GM21390 (cell line): ENCODE data around the gene IL12RB2.
"Not testable (repeated sequence)": the region's sequence is repeated elsewhere in the genome, so short reads cannot be mapped to it uniquely, and the experiment has no call there.

Source experiments
- ATAC-seq: cut with Tn5 transposase; IDR thresholded peaks from one replicate; pipeline ENCODE4 v1.9.1; 2021; ENCODE audit not compliant: unreplicated experiment

Gene IL12RB2

DNA sequence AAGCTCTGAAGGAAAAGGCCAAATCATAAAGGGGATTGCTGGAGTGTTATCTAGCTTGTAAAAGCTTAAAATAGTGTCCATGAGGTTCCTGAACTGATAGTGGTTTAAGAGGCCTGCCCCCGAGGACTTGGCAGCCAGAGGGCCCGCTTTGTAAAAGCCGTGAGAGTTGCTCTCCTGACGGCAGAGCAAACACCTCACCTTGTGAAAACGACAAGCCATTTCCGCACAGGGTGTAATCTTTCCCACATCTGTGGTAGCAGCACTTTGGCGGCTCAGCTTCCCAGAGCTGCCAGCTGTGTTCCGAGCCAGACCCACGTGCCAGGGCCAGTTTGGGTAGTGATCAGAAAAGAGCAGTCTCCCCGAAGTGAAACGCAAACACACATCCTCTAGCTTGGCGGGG is 85.6 kb downstream of the IL12RB2 start:
- ATAC-seq: no peak

- ATAC-seq: no peak
These were observed 86.1 kb downstream of the IL12RB2 start for GRCh38 chr1:67393737-67394136.

GRCh38 chr1:67394548-67394947 is 86.9 kb downstream of the IL12RB2 start:
- no peak for ATAC-seq

DNA sequence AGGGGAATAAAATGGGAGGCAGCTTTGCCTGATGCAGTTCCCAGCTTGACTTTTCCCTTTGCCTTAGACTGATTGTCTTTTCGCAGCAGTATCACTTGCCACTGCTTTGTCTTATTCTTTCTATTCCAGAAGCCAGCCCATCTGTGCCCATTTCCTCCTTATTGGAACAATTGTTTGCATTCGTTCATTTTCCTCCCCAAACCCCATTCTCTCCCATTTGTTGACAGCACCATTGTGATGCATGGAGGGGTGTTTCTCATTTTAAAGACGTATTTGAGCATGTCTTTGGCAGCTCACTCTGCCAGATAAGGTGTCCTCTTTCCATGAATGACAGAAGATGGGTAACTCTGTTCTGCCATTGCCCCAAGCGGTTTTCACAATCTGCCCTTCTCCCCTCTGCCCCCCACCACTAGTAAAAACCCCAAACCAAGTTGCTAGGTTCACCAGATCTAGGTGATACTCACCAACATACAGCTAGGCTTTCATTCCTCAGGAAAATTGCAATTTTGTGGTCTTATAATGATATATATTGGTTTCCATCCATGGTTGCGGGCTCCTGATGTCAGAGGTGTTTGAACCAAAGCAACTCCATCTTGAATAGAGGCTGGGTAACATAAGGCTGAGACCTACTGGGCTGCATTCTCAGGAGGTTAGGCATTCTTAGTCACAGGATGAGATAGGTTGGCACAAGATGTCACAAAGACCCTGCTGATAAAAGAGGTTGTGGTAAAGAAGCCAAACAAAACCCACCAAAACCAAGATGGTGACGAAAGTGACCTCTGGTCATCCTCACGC is 91.7 kb downstream of the IL12RB2 start:
- no peak for ATAC-seq

DNA sequence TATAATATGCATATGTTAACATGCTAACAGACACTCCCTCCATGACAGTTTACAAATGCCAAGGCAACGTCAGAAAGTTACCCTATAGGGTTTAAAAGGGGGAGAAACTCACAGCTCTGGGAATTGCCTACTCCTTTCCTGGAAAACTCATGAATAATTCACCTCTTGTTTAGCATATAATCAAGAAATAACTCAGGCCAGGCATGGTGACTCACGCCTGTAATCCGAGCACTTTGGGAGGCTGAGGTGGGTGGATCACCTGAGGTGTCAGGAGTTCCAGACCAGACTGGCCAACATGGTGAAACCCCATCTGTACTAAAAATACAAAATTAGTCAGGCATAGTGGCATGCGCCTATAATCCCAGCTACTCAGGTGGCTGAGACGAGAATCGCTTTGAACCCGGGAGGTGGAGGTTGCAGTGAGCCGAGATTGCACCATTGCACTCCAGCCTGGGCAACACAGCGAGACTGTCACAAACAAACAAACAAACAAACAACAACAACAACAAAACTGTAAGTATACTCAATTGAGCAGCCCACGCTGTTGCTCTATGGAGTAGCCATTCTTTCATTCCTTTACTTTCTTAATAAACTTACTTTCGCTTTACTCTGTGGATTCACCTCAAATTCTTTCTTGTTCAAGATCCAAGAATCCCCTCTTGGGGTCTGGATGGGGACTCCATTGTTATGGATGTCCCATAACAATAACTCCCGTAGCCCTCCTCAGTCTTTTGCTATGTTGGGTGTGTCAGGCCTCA is 92.5 kb downstream of the IL12RB2 start:
- ATAC-seq: not testable (repeated sequence)

GRCh38 chr1:67401443-67401842 is 93.8 kb downstream of the IL12RB2 start:
- ATAC-seq: no peak

DNA sequence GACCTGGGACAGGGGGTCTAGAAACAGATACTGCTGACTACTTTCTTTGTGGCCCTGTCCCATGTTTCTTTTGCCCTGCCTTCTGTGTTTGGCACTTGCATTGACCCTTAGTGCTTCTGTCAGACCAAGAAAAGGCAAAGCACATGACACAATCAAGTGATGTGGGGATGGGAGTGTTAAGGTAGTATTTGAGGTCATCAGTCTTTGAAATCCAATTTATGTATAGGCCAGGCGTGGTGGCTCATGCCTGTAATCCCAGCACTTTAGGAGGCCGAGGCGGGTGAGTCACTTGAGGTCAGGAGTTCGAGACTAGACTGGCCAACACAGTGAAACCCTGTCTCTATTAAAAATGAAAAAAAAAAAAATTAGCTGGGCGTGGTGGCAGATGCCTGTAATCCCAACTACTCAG is 96.5 kb downstream of the IL12RB2 start:
- no peak for ATAC-seq

- no peak for ATAC-seq
These were observed 98.0 kb downstream of the IL12RB2 start for GRCh38 chr1:67405473-67406245.

DNA sequence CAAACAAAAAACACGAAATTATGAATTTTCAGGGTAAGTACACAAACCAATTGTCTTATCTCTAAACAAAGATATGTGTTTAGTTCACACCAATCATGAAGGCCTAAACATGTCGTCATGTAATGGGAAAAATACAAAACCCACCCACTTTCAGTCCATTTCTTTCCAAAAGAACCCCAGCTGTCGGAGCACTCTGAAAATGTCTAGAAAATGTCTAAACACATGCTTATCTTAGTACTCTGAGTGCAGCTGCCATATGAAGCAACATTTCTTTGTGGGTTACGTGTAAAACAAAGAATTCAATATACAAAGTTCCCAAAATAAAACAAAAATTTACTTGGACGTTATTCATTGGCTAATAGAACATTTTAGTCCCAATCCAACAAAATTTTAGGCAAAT is 99.8 kb downstream of the IL12RB2 start:
- ATAC-seq: no peak

DNA sequence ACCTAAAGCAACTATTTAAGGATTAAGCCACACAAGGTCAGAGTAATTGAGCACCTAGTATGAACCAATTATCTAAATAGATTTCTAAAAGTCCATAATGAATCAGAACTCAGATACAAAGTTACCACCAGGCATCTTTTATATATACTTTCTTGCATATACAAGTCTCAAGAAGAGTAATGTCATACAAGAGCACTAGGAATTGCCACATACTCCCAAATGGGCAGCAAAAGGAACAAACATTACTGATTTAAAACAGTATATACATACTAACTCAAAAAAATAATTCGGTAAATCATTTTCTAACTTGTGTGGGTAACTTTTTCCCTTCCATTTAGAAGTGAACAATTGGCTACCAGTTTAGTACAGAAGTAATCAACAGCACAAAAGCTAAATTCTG is 100.5 kb downstream of the IL12RB2 start:
- no peak for ATAC-seq

GRCh38 chr1:67413101-67413500 is 105.4 kb downstream of the IL12RB2 start:
- not testable (repeated sequence) for ATAC-seq

- ATAC-seq: no peak
These were observed 106.9 kb downstream of the IL12RB2 start for GRCh38 chr1:67414574-67414973.

DNA sequence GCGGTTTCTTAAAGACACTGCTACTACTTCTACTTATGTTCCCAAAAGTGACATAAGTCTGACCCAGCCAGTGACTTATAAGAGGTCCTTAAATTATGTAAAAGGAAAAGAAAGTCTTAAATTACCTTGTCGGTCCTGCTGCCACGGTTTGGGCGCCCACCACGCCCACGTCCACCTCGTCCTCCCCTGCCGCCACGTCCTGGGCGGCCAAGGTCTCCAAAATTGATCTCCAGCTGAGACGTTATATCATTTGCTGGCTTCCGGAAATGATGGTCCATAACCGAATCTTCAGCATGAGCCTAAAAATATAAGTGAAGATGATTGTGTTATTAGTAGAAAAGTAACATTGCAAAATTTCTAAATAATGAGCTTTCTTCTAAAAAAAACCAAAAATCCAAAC is 107.4 kb downstream of the IL12RB2 start:
- no peak for ATAC-seq

GRCh38 chr1:67417733-67418132 is 110.1 kb downstream of the IL12RB2 start:
- not testable (repeated sequence) for ATAC-seq

GRCh38 chr1:67418839-67419586 is 111.3 kb downstream of the IL12RB2 start:
- ATAC-seq: no peak

DNA sequence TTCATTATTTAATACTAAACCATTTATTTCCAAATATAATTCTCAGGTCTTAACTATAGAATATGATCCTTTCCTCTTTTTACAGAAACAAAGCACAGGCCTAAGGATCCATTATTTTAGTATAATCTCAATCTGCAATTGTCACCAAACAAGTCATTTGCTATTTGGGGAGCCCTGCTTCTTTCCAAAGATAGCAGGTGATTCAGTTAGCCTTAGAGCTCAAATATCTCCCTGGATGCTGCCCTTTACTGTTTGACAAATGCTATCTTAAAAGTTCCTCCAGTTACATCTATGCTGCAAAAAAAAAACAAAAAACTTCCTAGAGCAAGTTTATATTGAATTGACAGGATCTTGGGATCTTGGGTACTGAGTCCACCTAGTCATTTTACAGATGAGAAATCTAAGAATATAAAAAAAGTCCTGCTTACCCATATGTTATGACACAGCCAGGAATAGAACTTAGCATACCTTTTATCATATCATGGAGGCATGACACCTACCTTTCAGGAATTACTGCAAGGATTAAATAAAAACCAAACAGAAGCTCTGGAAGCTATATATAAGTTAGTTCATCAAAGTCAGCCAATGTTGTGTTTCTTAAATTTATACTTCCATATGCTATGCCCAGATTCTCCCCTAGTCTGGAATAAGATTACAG is 113.3 kb downstream of the IL12RB2 start:
- ATAC-seq: no peak

- ATAC-seq: no peak
These were observed 119.8 kb downstream of the IL12RB2 start for GRCh38 chr1:67427465-67427864.

GRCh38 chr1:67427947-67428346 is 120.3 kb downstream of the IL12RB2 start:
- no peak for ATAC-seq

DNA sequence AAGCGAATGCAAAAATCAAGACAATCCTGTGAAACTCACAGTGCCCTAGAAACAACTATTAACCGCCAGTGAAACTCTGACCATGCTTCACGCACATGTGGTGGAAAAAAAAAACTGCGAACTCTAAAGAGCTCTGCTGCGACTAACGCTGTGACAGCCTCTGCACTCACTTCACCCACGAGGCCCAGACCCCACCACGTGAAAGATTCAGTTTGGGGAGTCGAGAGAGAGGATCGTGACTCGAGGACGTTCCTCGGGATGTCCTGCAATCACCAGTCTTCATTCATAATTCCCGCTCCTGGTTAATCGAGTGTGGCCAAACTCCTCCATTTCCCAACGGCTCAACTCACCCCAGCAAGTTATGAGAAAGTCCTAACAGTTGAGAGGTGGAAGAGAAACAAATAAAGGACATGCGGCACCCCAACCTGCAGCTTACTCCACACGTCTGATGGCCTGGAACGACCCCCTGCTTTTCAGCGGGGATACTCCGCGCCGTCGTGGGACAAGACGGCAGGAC is 121.4 kb downstream of the IL12RB2 start:
- ATAC-seq: no peak
